ENCODE results near the gene RASGRF1.
A peak's percentile ranks its signal among the peaks of the same experiment; 100 is the strongest.

Gene RASGRF1

DNA sequence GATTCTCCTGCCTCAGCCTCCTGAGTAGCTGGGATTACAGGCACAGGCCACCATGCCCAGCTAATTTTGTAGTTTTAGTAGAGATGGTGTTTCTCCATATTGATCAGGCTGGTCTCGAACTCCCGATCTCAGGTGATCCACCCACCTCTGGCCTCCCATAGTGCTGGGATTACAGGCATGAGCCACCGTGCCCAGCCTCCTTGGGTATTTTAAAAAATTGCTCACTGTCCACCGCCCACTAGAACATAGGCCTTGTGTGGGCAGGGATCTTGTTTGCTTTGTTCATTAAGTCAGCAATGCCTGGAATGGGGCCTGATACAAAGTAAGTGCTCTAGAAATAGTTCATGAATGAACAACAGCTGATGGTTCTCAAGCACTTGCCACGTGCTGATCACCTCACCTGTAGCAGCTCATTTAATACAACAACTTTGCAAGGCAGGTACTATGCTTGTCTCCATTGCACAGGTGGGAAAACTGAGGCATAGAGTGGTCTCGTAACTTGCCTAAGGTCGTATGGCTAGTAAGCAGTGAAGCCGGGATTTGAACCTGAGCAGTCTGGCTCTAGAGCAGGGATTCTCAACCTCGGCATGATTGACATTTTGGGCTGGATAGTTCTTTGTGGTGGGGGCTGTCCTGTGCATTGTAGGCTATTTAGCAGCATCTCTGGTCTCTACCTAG lies 133.0 kb downstream of the RASGRF1 start:
- no peak for DNase-seq (ENCODE audit: low spot score)

DNA sequence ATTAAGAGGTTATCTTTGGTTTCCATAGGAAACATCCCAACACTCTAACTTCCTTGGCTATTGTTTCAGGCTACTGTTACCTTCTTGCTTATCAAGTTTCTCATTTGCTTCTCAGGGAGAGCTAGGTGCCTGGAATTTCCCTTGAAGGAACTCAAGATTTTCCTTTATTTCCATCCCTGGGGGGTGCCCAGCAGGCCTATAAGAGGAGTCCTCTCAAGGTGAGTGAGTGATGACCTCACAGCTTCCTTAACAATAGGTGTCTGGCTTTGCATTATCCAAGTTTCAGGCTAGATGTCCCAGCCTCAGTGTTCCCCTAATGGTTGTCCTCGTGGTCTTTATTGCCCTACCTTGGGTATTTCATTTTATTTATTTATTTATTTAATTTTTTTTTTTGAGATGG lies 133.6 kb downstream of the RASGRF1 start:
- no peak for DNase-seq (ENCODE audit: low spot score)

DNA sequence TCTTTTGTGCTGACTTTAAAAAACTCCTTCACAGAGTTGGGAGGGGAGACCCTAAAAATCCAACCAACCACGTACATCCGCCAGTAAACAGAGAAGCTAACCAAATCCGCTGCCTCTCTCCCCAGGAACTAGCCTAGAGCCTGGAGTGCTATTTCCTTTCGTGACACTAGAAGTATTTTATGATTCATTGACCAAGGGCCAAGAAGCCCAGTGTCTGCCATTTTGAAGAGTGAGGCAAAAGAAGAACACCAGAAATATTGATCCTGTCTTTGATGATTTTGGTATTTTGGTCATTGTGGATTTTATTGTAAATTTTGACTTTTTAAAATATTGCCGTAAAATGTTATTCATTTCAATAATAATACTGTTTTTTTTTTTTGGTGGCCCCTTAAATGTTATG lies 135.2 kb downstream of the RASGRF1 start:
- DNase-seq (ENCODE audit: low spot score): no peak

DNA sequence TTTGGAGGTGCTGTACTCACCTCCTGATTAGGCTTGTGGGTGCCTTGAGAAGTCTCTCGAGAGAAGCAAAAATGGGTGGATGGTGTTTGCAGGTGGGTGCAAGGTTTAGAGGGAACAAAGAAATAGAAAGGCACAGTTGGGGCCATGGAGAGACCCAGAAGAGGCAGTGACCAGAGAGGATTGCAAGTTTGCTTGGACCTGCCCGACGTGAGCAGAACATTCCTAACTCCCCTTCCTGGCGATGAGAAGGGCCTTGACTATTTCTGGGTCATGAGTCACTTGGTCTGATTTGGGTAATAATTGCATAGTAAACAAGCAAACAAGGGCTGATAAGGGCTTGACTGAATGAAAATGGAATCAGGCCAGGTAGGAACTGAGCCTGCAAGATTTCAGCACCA lies 138.7 kb downstream of the RASGRF1 start:
- no peak for DNase-seq (ENCODE audit: low spot score)

DNA sequence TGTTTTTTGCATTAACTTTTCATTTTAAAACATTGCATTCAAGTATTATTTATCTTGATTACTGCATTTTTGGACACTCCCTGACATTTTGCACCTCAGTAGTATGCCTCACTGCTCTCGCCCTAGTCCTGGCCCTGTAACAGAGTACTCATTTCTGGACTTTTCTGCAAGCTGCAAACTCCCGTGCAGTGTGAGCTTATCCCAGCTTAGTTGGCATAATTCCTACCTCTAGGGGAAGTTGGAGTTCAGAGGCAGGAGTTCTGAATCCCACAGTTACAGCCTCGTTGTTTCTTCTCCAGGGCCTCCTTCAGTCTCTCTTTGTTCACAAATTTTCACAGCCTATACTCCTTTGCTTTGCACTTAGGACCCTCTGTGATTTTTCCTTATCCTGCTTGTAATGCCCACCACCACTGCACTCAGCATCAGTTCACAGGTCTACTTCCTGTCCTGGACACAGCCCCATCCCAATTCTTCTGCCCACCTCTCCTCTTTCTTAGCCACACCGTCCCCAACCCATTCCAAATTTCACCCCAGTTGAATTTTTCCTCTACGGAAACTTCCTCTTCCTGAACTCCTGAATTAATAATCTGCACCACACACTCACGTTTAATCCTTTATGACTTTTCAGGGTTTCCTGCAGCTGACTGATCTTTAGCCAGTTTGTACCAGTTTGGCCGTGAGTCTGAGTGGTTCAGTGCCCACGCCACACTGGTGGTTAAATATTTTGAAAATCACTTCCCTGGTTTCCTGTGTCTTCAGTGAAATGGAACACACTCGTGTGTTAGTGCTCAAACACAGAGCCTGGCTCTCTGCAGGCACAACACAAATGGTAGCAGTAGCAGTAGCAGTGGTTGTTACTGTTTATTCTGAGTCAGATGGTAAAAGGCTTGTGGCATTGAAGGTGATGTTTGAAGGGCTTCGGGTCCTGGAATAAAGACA lies 139.4 kb downstream of the RASGRF1 start:
- DNase-seq (ENCODE audit: low spot score): no peak

DNA sequence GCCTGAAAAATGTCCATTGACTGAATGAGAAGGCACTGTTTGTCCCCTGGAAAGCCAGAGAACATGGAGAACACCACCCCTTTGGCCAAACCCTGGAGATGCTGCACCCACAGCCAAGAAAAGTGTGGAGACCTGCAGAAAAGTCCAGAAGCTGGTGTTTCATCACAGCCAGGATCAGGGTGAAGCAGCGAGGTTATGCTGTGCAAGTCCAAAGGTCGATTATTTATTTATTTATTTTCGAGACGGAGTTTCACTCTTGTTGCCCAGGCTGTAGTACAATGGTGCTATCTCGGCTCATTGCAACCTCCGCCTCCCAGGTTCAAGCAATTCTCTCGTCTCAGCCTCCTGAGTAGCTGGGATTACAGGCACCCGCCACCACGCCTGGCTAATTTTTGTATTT lies 140.2 kb downstream of the RASGRF1 start:
- no peak for DNase-seq (ENCODE audit: low spot score)

DNA sequence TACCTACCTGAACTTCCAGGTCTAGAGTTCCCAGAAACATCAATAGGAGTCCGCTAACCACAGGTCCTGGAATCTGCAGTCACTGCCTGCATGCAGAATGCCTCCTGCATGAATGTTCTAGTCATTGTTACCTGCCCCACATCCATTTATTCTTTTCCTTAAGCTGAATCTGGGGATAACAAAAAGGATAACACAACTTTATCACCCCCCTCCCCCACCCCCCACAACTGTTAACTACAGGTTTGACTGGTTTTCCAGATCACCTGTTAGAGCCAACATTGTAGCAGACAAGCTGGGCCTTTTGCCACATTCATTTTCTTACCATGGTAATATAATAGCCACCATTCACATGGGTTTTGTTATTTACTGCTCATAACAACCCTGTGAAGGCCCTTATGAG lies 141.1 kb downstream of the RASGRF1 start:
- no peak for DNase-seq (ENCODE audit: low spot score)

DNA sequence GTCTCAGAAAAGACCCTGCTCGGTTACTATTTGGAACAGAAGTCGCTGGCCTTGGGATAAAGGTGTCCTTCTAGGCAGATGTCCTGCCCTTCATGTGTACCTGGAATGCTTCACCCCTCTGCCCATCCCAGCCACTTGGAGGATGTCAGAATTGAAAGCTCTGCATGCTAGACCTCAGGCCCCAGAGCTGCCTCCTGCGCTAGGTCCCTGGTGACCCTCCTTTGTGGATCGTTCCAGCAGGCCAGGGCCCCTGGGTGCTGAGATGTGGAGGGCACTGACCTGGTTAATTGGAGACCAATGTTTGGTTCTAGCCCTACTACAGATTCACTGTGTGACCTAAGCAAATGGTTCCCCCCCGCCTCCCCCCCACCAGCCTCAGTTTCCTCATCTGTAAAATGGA lies 143.1 kb downstream of the RASGRF1 start:
- DNase-seq (ENCODE audit: low spot score): no peak

DNA sequence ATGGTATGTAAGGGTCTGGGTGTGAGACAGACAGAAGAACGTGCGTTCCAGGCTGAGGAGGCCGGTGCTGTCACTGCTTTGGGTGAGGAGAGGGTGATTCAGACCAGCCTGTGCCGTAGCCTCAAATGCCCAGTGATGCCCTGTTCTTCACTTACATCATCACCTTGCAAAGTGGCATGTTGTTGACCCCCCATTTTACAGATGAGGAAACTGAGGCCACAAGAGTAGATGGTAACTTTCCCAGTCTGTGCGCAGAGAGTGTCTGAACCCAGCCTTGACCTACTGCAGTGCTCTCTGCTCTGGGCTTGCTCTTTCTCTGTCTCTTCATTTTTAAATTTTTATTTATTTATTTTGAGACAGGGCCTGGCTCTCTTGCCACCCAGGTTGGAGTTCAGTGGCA lies 144.1 kb downstream of the RASGRF1 start:
- DNase-seq (ENCODE audit: low spot score): no peak

DNA sequence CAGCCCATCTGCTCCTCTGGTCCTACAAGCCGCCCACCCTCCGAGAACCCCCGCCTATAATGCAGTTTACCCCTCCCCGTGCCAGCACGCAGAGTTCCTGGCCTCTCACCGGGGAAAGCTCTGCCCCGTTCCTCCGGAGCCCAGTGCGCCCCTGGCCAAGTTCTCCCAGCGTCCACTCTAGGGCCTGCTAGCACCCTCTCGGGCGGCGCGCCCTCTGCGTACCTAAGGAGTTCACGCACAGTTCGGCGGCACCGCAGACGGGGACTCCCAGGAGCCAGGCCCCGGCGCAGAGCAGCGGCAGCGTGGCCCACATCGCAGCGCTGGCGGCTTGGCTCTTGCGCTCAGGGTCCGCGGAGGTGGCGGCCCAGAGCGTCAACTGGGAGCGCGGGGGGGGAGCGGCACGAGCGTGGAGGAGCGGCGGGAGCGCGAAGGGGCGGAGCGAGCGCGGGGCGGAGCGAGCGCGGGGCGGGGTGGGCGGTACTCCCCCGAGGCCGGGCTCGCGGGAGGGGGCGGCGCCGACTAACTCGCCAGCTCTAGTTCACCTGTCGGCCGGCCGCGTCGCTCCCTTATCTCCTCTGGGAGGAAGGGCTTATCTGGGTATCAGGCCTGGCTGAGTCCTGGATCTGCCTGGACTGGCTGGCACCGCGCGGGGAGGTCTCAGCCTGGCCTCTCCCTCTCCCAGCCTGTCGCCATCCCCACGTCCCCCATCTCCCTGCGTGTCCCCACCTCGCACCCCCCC lies 145.7 kb downstream of the RASGRF1 start, which contains the start of gene CTSH:
Gene CTSH (minus strand): TSS at position 378 of the 739 bp plus-strand sequence. CDS start 65 bp downstream, at position 313.
- peak; percentile 72 for DNase-seq (ENCODE audit: low spot score)

DNA sequence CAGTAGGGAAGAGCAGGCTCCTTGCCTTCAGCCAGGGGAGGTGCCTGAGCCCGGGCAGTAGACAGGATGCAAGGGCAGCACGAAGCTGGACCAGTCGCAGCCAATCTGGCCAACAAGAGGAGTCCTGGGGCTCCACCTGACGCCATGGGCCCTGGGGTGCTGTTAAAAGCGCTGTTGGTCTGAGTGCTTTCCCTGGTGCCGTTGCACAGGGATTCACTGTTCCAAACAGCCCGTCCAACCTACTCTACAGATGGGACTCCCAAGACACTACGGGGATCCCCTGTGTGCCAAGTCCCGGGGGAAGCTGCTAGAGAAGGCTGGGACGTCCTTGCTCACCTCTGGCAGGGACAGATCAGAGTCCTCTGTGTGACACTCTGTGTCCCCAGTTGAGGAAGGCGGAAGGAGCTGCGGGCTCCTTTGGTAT lies 146.4 kb downstream of the RASGRF1 start:
- DNase-seq (ENCODE audit: low spot score): no peak

DNA sequence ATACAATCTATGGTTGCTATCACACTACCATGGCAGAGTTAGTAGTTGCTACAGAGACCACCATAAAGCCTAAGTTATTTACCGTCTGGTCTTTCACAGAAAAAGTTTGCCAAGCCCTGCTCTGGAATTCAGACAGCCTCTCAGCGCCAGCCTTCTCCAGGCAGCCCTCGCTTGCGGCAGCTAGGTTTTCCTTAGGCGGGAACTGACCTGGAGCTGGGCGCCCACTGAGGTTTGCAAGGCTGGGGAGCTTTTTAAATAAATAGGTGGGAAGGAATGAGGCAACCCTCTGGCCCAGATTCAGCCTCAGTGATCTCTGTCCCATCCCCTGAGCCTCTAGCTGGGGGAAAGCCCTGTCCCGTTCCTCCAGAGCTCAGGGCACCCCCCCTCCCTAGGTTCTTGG lies 146.9 kb downstream of the RASGRF1 start:
- DNase-seq (ENCODE audit: low spot score): no peak

DNA sequence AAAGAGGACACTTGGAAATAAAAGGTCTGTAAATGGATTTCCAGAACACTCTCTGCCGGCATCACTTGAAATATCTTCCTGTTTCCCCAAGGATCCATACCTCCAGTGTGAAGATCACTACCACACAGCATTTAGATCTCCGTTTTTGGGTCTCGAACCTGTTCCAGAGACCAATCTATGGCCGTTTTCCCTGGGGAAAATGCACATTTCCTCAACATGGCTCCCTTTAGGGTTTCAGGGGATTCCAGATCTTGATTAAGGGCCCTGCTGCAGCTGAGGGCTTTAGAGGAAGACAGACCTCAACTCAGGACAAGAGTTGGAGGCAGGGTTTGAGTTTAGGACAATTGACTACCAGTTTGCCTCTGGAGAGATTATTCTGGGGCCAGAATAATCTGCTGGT lies 147.8 kb downstream of the RASGRF1 start:
- DNase-seq (ENCODE audit: low spot score): no peak

DNA sequence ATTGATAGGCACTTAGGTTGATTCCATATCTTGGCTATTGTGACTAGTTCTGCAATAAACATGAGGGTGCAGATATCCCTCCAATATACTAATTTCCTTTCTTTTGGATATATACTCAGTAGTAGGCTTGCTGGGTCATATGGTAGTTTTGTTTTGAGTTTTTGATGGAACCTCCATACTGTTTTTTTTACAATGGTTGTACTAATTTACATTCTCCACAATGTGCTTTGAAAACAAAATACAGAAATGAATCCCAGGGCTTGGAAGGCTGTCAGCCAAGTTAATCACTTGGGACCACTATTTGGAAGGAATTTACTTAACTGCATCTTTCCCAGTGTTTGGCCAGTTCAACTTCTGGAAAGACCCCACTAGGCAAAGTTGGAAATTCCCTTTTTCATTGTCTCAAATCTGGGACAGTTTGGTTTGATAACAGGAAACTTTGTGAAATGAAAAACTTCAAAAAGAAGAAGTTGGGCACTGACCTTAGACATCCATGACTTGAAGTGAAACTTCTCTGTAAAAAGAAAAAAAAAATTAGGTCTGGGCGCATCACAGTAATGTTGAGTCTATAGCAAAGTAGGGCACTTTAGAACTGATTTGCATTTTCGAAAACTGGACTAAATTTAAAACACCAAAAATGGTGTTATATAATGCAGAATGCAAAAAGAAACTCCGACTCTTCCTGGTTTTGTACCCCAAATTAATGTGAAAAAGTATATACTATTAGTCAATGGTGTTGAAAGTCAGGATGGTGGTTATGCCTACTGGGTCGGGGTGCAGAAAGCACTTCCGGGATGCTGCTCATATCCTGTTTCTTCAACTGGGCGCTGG lies 151.7 kb downstream of the RASGRF1 start:
- peak; percentile 73 for DNase-seq (ENCODE audit: low spot score)

DNA sequence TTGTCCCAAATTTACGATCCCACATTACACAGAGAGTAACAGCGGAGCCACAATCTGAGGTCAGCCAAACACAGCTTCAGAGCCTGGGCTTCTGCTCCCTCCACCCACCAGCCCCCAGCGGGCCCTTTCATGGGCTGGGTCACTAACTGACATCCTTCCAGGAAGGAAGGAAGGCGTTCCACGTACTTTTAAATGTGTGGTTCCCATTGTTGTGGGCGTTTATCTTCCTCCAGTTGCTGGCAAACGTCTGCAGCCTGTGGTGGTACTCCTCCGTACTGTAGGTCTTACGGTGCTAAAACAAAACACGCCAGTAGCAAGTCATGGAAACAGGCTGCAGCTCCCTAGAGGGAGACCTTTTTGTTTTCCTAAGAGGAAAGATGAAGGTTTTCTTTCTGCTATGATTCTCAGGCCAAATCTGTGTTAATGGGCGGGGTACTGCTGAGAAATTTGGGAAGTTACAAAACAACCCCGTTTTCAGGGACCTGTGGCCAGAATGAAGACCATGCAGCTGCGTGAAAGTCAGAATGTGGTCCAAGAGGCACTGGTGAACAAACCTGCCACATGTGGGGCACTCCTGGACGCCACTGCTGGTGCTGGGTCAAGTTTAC lies 153.3 kb downstream of the RASGRF1 start:
- peak; percentile 57 for DNase-seq (ENCODE audit: low spot score)

DNA sequence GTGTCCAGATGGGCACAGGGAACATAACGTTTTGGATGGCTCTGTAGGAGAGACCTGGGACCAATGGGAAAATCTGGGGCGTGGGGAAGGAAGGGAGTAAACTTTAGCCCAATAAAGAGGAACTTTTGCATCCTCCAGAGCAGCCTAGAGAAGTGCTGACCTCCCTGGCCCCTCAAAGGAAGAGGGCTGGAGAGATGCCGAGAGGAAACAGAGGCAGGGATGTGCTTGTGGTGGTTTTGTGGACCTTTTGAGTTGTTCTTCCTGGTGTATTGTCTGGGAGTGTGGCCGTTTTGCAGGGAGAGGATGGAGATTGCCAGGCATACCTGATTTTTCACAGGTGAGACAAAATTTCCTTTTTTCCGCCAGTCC lies 155.9 kb downstream of the RASGRF1 start:
- DNase-seq (ENCODE audit: low spot score): no peak

DNA sequence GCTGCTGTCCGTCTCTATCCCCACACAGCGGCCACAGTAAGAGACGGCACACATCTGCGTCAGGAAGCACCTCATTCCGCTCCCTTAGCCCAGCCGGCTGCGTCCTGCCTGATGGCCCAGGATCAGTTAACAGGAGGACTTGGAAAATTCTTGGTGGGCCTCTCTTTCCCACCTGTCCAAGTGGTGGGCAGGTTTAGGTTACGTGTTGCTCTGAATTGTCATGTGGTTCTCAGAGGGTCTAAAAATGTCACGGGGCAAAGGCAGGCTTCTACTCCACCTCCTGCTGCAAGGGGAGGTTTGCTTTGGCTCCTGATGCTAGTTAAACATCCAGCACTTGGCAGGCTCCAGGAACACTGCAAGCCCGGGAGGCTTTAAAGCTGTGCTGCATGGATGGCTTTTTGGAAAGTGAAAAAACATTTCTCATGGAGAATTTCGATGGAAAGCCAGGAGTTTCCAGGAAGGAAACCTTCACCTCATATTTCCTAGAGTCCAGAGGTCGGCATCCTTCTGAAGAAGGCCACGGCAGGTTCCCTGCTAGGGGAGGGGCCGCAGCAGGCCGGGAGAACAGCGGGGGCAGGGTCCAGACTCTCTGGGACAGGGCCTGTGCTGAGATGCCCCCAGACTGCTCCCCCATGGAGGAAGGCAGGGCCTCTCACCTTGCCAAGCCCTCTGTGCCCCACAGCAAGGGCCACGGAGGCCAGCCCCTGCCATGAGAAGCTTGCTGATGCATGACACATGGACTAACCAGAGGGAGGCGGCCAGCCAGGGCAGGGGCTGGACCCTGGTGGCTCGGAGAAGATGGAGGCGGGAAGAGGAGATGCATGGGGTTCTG lies 156.5 kb downstream of the RASGRF1 start:
- no peak for DNase-seq (ENCODE audit: low spot score)

DNA sequence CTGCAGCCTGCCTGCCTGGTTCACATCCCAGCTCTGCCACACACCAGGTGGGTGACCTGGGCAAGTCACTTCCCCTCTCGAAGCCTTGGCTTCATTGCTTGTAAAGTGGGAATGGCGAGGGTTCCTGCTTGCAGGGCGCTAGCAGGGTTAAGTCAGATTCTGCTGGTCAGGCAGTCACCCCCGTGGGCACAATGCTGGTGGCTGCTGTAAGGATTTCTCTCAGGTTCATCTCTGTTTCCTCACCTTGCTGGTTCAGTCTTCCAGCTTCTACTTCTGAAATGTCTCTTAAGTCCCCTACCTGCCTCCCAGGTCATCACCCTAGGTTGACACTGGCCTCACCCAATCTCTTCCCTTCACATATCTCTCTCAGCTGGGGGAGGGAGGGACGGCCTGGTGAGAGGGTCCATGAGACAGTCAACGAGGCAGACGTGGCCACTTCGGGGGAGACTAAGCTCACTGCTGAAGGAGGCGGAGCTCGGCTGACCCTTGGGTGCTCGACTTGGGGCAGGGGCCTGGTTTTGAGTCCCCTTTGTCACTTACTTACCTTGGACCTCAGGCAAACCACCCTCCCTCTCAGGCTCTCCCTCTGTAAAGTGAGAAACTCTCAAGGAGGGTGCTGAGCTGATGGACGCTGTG lies 157.3 kb downstream of the RASGRF1 start:
- no peak for DNase-seq (ENCODE audit: low spot score)

DNA sequence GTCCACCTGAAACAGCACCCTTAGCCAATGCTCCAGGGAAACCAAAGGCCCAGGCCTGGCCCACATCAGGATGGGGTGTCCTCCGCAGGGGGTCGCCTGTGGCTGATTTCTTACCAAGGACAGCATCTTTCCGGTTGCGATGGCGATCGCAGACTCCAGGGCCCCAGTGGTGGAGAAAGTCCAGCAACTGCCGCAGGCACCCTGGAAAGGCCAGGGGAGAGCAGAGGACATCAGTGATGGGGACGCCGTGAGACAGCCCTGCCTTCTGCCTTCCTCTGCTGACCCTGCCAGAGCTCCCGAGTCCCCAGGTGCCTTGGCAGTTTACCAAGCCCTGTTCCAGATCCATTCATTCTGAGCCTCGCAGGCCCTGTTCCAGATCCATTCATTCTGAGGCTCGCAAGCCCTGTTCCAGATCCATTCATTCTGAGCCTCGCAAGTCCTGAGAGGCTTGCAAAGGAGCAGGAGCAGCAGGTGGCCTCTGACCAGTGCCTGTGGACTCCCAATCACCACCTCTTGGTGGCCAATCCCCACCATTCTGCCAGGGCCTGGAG lies 158.2 kb downstream of the RASGRF1 start:
- no peak for DNase-seq (ENCODE audit: low spot score)
